ENCODE results near the gene BIRC6. TPM values are rescaled to one million over a fixed set of nuclear protein-coding genes. Genes with fewer than 3 reads are reported as not detected.
"Not testable (repeated sequence)": the region's sequence is repeated elsewhere in the genome, so short reads cannot be mapped to it uniquely, and the experiment has no call there.

Gene BIRC6
- polyA plus RNA-seq, 1 donor (not counting 4 experiments of a cell fraction or from before 2014, with no cell fraction given), result 57.0 TPM

DNA sequence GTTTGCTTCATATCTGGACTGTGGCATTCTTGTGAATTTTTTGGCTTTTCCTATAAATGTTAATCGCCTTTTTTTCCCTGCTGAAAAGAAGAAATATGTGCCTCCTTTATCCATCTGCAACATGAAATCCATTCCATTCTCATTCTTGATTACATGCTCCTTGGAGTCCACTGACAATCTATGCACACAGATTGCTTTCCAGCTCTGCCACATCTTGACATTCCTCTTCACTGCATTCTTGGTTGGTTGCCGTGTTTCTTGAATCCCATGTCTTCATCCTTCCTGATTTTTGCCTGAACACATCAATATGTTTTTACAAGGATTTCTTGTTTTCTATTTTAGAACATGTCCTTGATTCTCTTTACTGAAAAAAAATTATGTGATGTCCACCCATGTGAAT is 26.7 kb upstream of the BIRC6 start:
- no peaks in the 10 kb centered on the region for H3K79me2 ChIP-seq (ENCODE audit: control insufficient read depth, insufficient read depth, low read length)
- no peak overlapping the region for H2AFZ ChIP-seq (ENCODE audit: control insufficient read depth, low read length)
- H3K9ac ChIP-seq (ENCODE audit: control insufficient read depth, extremely low read depth, insufficient read depth, low read length), result no peak overlapping the region
- H3K9me1 ChIP-seq (ENCODE audit: control insufficient read depth, extremely low read depth, insufficient read depth, low read length), result no peaks in the 10 kb centered on the region
- H3K4me1 ChIP-seq (ENCODE audit: control insufficient read depth, extremely low read depth, insufficient read depth, low read length), result no peaks in the 10 kb centered on the region
- DNase-seq (ENCODE audit: low read depth, low spot score), result no peak
- H3K36me3 ChIP-seq (ENCODE audit: control insufficient read depth in 2 of 2, extremely low read depth in 1 of 2, insufficient read depth in 2 of 2, low read length in 2 of 2), result no peaks in the 10 kb centered on the region
- H3K4me3 ChIP-seq (ENCODE audit: control insufficient read depth in 2 of 3, extremely low read depth in 1 of 3, insufficient read depth in 2 of 3, low read depth in 1 of 3, low read length in 3 of 3), result no peak overlapping the region
- FAIRE-seq, result no peak
- TF ChIP-seq CTCF (optimal IDR thresholded peaks at IDR 0.05 in 1 of 3, IDR thresholded peaks at IDR 0.05 in 1 of 3, conservative IDR thresholded peaks at IDR 0.05 in 1 of 3; ENCODE audit: extremely low read depth in 1 of 3, insufficient read depth in 2 of 3, low read length in 3 of 3) (no peak), EZH2 (IDR thresholded peaks at IDR 0.05; ENCODE audit: low read length) (no peak)
- H3K9me3 ChIP-seq (ENCODE audit: control insufficient read depth, low read depth, low read length), result no peaks in the 10 kb centered on the region
- H3K27ac ChIP-seq (ENCODE audit: control insufficient read depth, insufficient read depth, low read length), result no peak overlapping the region
- dilution Hi-C loops (cut with MboI; ENCODE audit: extremely low pct_ligation_motif_present, low sequenced_read_pairs), result no loop called here
- H4K20me1 ChIP-seq (ENCODE audit: control insufficient read depth, extremely low read depth, insufficient read depth, low read length), result no peaks in the 10 kb centered on the region
- no peak overlapping the region for H3K4me2 ChIP-seq (ENCODE audit: control insufficient read depth, extremely low read depth, insufficient read depth, low read depth, low read length)
- H3K27me3 ChIP-seq (ENCODE audit: control insufficient read depth, extremely low read depth, insufficient read depth, low read length), result no peaks in the 10 kb centered on the region

DNA sequence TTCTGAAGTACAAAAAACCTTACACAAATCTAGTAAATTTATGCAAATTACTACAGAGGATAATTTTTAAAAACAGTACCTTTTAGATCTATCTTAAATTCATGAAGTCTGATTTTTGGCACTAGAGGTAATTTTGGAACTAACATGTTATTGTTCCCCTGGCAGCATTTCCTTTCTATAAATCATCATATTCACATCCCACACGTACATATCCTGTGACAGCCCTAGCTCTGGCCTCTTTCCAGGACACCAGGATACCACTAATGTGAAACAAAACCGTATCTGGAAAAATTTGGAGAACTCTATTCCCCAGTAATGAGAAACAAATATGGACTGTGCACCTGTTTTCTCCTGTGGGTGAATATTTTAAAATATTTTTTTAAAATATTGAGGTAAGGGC is 14.0 kb upstream of the BIRC6 start:
- DNase-seq (ENCODE audit: low read depth, low spot score) (no peak), FAIRE-seq (no peak)
- H3K27me3 ChIP-seq (ENCODE audit: control insufficient read depth, extremely low read depth, insufficient read depth, low read length), result no peaks in the 10 kb centered on the region
- no peak overlapping the region for H3K27ac ChIP-seq (ENCODE audit: control insufficient read depth, insufficient read depth, low read length)
- no peak overlapping the region for H3K4me3 ChIP-seq (ENCODE audit: control insufficient read depth in 2 of 3, extremely low read depth in 1 of 3, insufficient read depth in 2 of 3, low read depth in 1 of 3, low read length in 3 of 3)
- H3K9ac ChIP-seq (ENCODE audit: control insufficient read depth, extremely low read depth, insufficient read depth, low read length), result no peak overlapping the region
- no peaks in the 10 kb centered on the region for H3K9me3 ChIP-seq (ENCODE audit: control insufficient read depth, low read depth, low read length)
- no peak for TF ChIP-seq EZH2 (IDR thresholded peaks at IDR 0.05; ENCODE audit: low read length)
- TF ChIP-seq CTCF (optimal IDR thresholded peaks at IDR 0.05 in 1 of 3, IDR thresholded peaks at IDR 0.05 in 1 of 3, conservative IDR thresholded peaks at IDR 0.05 in 1 of 3; ENCODE audit: extremely low read depth in 1 of 3, insufficient read depth in 2 of 3, low read length in 3 of 3), result no peak
- dilution Hi-C loops (cut with MboI; ENCODE audit: extremely low pct_ligation_motif_present, low sequenced_read_pairs), result no loop called here
- H3K4me1 ChIP-seq (ENCODE audit: control insufficient read depth, extremely low read depth, insufficient read depth, low read length), result no peaks in the 10 kb centered on the region
- no peaks in the 10 kb centered on the region for H3K79me2 ChIP-seq (ENCODE audit: control insufficient read depth, insufficient read depth, low read length)
- no peaks in the 10 kb centered on the region for H3K36me3 ChIP-seq (ENCODE audit: control insufficient read depth in 2 of 2, extremely low read depth in 1 of 2, insufficient read depth in 2 of 2, low read length in 2 of 2)
- H2AFZ ChIP-seq (ENCODE audit: control insufficient read depth, low read length), result no peak overlapping the region
- H3K9me1 ChIP-seq (ENCODE audit: control insufficient read depth, extremely low read depth, insufficient read depth, low read length), result no peaks in the 10 kb centered on the region
- H4K20me1 ChIP-seq (ENCODE audit: control insufficient read depth, extremely low read depth, insufficient read depth, low read length), result no peaks in the 10 kb centered on the region
- no peak overlapping the region for H3K4me2 ChIP-seq (ENCODE audit: control insufficient read depth, extremely low read depth, insufficient read depth, low read depth, low read length)

GRCh38 chr2:32350797-32351196 is 6.0 kb upstream of the BIRC6 start:
- H2AFZ ChIP-seq (ENCODE audit: control insufficient read depth, low read length); H3K4me1 ChIP-seq (ENCODE audit: control insufficient read depth, extremely low read depth, insufficient read depth, low read length); H3K79me2 ChIP-seq (ENCODE audit: control insufficient read depth, insufficient read depth, low read length); H3K9me3 ChIP-seq (ENCODE audit: control insufficient read depth, low read depth, low read length); DNase-seq (ENCODE audit: low read depth, low spot score); H3K4me2 ChIP-seq (ENCODE audit: control insufficient read depth, extremely low read depth, insufficient read depth, low read depth, low read length); dilution Hi-C loops (cut with MboI; ENCODE audit: extremely low pct_ligation_motif_present, low sequenced_read_pairs); FAIRE-seq; H3K36me3 ChIP-seq (ENCODE audit: control insufficient read depth in 2 of 2, extremely low read depth in 1 of 2, insufficient read depth in 2 of 2, low read length in 2 of 2); H3K4me3 ChIP-seq (ENCODE audit: control insufficient read depth in 2 of 3, extremely low read depth in 1 of 3, insufficient read depth in 2 of 3, low read depth in 1 of 3, low read length in 3 of 3); H3K9me1 ChIP-seq (ENCODE audit: control insufficient read depth, extremely low read depth, insufficient read depth, low read length); H3K27me3 ChIP-seq (ENCODE audit: control insufficient read depth, extremely low read depth, insufficient read depth, low read length); H3K27ac ChIP-seq (ENCODE audit: control insufficient read depth, insufficient read depth, low read length); H4K20me1 ChIP-seq (ENCODE audit: control insufficient read depth, extremely low read depth, insufficient read depth, low read length); H3K9ac ChIP-seq (ENCODE audit: control insufficient read depth, extremely low read depth, insufficient read depth, low read length): not testable (repeated sequence)
